ENCODE measurements around the gene NR6A1.

The NR6A1 gene

GRCh38 chr9:124500028-124500795 is 270.9 kb downstream of the NR6A1 start:
- DNase-seq, result no peak

- DNase-seq, result no peak
Measured at GRCh38 chr9:124499216-124499615, 271.9 kb downstream of the NR6A1 start.

- DNase-seq, result no peak
Measured at GRCh38 chr9:124498499-124499146, 272.5 kb downstream of the NR6A1 start.

GRCh38 chr9:124498040-124498439 is 273.1 kb downstream of the NR6A1 start:
- DNase-seq, result no peak

GRCh38 chr9:124497441-124497840 is 273.7 kb downstream of the NR6A1 start:
- no peak for DNase-seq

- DNase-seq, result no peak
Measured at GRCh38 chr9:124496463-124496862, 274.6 kb downstream of the NR6A1 start.

- no peak for DNase-seq
Measured at GRCh38 chr9:124496075-124496449, 275.0 kb downstream of the NR6A1 start.

- DNase-seq, result no peak
Measured at GRCh38 chr9:124495126-124496074, 275.7 kb downstream of the NR6A1 start.

GRCh38 chr9:124493794-124494479 is 277.2 kb downstream of the NR6A1 start:
- no peak for DNase-seq

GRCh38 chr9:124493218-124493617 is 277.9 kb downstream of the NR6A1 start:
- no peak for DNase-seq

- no peak for DNase-seq
Measured at GRCh38 chr9:124492818-124493217, 278.3 kb downstream of the NR6A1 start.

- DNase-seq, result no peak
Measured at GRCh38 chr9:124491049-124491975, 279.8 kb downstream of the NR6A1 start.

GRCh38 chr9:124490004-124490403 is 281.1 kb downstream of the NR6A1 start:
- peak; percentile 41 for DNase-seq

GRCh38 chr9:124489222-124489621 is 281.9 kb downstream of the NR6A1 start:
- no peak for DNase-seq

- DNase-seq, result no peak
Measured at GRCh38 chr9:124488641-124489210, 282.4 kb downstream of the NR6A1 start.

GRCh38 chr9:124487260-124488182 is 283.6 kb downstream of the NR6A1 start:
- no peak for DNase-seq

- DNase-seq, result no peak
Measured at GRCh38 chr9:124486778-124487259, 284.3 kb downstream of the NR6A1 start.

GRCh38 chr9:124485936-124486335 is 285.2 kb downstream of the NR6A1 start:
- DNase-seq, result no peak

GRCh38 chr9:124485201-124485600 is 285.9 kb downstream of the NR6A1 start:
- peak; percentile 39 for DNase-seq

- no peak for DNase-seq
Measured at GRCh38 chr9:124483481-124483880, 287.6 kb downstream of the NR6A1 start.

Measured in NCI-H82 (cell line).